HTR-8/SVneo (cell line): ENCODE measurements around the gene HSD17B14.
"Not testable (repeated sequence)": the region's sequence is repeated elsewhere in the genome, so short reads cannot be mapped to it uniquely, and the experiment has no call there.

Source experiments
- DNase-seq: peaks from one replicate; pipeline ENCODE4 v3.0.0; 2011; ENCODE audit warnings: low spot score, mixed read lengths; ENCODE audit not compliant: insufficient read length
- FAIRE-seq: peaks from 2 replicates; lab custom pipeline; 2011; peaks lifted over from hg19 to GRCh38; lab: Jason Lieb, UNC

Gene HSD17B14

DNA sequence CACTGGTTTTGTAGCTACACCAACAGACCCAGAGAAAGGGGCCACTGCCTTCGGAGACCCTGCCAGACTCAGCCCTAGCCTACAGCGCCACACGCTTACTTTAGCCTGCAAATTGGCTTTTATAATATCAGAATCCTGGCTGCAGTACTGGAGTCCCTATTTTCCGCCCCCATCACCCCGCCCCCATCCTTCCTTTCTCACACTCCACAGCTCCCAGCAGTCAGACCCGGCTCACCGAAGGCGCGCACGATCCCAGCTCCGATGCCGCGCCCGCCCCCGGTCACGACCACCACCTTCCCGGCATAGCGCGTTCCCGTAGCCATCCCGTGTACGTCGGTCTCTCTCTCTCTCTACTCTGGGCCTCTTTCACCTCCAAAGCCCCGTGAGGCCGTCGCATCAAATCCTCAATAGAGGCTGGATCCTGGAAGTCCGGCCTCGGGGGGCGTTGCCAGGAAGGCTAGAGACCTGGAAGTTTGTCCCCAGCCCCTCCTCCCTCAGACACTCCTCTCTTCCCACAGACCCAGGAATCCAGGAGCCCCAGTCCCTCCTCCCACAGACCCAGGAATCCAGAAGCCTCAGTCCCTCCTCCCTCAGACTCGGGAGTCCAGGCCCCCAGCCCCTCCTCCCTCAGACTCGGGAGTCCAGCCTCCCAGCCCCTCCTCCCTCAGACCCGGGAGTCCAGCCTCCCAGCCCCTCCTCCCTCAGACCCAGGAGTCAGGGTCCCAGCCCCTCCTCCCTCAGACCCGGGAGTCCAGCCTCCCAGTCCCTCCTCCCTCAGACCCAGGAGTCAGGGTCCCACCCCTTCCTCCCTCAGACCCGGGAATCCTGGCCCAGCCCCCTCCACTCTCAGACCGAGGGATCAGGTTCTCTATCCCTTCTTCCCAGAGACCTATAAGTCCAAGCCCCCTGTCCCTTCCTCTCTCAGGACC is at the start of gene HSD17B14:
HSD17B14 (minus strand) TSS at position 403 of the 929 bp plus-strand sequence; CDS start at position 323, 80 bp downstream.
- DNase-seq = no peak
- no peak for FAIRE-seq

DNA sequence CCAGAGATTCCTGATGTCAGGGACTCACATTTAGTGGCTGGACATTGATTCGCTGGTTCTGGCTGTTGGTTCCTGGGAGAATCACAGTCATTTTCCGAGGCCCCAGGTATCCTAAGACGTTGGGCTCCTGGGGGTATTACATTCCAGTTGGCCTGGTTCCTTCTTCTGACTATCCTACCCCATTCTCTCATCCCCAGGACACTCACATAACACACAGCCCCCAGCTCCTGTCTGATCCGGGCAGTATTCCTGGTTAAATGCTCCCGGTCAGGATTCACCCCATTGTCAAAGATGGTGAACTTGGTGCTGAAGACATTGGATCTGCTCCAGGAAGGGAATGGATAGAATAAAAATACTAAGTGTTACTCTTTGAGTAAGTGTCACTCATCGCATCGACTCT is 47.4 kb upstream of the HSD17B14 start:
- no peak for DNase-seq
- no peak for FAIRE-seq

DNA sequence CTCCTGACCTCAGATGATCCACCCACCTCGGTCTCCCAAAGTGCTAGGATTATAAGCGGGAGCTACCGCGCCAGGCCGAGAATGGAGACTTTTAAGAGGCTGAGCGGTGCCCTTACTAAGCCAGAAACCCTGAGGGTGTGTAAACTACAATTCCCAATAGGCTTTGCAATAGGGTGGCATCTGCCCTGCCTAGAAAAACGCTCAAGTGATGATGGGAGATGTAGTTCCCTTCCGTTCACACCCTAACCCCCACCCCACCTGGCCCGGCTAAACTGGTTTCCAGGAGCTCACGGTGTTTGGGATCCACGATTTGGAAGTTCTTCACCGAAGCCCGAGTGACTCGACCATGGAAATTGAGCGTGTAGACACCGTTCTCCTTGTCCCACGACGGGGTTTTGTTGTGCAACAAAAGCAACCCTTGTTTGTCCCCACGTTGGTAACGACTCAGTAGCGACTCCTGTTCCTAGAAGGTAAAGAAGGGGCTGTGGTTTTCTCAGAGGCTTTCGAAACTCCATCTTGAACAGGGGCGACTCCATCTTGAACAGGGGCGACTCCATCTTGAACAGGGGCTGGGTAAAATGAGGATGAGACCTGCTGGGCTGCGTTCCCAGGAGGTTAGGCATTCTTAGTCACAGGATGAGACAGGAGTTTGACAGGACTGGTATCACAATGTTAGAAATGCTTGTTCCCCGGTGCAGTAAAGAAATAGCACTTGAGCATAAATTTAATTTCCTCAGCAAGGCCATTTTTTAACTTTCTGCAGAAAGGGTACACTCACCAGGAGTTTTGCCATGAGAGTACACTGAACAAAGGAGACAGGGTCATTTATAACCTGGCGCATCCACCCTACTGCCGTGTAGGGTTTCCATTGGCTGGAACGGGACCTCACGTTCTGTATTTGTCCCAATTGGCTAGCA is 45.7 kb upstream of the HSD17B14 start:
- FAIRE-seq (no peak), DNase-seq (no peak)

DNA sequence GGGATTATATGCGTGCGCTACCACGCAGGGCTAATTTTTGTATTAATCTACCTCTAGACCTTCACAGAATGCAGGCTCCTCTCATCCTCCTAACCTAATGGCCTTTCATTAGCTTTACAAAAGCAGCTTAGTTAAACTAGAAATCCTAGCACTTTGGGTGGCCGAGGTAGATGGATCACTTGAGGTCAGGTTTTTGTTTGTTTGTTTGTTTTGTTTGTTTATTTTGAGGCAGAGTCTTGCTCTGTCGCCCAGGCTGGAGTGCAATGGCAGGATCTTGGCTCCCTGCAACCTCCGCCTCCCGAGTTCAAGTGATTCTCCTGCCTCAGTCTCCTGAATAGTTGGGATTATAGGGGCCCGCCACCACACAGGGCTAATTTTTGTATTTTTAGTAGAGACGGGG is 43.4 kb upstream of the HSD17B14 start:
- not testable (repeated sequence) for DNase-seq, FAIRE-seq

DNA sequence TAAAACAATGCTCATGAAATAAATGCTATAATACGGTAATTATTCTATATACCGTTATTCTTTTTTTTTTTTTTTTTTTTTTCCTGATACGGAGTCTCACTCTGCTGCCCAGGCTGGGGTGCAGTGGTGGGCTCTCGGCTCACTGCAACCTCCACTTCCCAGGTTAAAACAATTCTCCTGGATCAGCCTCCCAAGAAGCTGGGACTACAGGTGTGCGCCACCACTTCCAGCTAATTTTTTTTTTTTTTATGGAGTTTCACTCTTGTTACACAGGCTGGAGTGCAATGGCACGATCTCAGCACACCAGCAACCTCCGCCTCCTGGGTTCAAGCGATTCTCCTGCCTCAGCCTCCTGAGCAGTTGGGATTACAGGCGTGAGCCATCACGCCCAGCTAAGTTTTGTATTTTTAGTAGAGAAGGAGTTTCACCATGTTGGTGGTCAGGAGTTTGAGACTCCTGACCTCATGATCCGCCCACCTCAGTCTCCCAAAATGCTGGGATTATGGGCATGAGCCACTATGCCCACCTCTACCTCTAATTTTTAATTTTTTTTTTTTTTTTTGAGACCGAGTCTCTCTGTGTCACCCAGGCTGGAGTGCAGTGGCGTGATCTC is 42.8 kb upstream of the HSD17B14 start:
- no peak for FAIRE-seq
- no peak for DNase-seq

DNA sequence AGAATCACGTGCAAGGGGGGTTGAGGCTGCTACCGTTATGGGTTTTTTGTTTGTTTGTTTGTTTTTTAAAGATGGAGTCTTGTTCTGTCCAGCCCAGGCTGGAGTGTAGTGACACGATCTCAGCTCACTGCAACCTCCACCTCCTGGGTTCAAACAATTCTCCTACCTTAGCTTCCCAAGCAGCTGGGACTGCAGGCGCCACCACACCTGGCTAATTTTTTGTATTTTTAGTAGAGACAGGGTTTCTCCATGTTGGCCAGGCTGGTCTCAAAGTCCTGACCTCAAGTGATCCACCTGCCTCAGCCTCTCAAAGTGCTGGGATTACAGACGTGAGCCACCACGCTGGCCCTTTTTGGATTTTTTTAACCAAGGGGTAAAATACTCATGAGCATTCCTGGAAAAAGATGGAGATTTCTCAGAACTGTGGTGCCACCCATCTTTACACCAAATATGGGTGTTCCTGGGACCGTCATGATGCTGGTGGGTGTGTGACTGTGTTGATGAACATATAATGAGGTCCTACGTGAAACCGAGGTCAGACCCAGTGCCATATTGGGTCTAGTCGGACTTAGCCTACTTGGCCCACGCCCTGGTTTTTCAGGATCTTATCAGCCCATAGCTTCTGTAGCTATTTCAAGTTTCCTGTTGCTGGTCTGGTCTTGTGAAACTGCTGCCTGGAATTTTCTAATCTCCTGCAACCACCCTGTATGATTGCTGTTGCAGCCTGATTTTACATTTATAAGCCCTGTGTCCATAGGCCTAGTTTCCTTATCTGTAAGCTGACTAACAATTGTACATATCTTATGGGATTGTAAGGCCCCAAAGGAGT is 42.1 kb upstream of the HSD17B14 start:
- FAIRE-seq (no peak), DNase-seq (no peak)

DNA sequence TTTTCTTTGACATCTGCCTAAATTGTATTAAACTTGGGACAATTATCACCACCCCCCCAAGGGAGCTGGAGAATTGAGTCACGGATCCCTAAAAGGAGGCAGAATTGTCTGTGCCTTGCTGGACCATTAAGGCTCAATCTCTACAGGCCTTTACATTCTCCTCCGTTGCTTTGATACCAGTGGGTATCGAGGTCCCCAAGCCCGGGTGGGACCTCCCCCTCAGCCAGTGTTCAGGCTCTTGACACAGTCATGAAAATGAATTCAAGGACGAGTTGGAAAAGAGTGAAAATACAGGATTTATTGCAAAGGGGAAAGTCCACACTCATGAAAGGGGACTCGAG is 41.5 kb upstream of the HSD17B14 start:
- FAIRE-seq (no peak), DNase-seq (no peak)

DNA sequence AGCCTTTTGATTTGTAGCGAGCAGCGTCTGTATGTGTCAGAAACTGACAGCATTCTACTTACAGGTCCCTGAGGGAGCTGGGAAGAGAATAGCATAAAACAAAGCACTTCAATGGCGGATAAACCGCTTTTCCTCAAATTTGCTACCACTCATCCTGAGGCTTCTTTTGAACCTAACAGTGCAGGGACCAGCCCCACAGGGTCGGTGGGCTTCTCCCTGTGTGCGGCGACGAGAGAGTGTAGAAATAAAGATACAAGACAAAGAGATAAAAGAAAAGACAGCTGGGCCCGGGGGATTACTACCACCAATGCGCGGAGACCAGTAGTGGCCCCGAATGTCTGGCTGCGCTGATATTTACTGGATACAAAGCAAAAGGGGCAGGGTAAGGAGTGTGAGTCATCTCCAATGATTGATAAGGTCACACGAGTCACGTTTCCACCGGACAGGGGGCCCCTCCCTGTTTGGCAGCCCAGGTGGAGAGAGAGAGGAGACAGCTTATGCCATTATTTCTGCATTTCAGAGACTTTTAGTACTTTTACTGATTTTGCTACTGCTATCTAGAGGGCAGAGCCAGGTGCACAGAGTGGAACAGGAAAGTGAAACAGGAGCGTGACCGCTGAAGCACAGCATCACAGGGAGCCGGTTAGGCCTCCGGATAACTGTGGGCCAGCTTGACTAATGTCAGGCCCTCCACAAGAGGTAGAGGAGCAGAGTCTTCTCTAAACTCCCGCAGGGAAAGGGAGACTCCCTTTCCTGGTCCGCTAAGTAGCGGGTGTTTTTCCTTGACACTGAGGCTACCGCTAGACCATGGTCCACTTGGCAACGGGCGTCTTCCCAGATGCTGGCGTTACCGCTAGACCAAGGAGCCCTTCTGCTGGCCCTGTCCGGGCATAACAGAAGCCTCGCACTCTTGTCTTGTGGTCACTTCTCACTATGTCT is 40.0 kb upstream of the HSD17B14 start:
- FAIRE-seq, DNase-seq: not testable (repeated sequence)

DNA sequence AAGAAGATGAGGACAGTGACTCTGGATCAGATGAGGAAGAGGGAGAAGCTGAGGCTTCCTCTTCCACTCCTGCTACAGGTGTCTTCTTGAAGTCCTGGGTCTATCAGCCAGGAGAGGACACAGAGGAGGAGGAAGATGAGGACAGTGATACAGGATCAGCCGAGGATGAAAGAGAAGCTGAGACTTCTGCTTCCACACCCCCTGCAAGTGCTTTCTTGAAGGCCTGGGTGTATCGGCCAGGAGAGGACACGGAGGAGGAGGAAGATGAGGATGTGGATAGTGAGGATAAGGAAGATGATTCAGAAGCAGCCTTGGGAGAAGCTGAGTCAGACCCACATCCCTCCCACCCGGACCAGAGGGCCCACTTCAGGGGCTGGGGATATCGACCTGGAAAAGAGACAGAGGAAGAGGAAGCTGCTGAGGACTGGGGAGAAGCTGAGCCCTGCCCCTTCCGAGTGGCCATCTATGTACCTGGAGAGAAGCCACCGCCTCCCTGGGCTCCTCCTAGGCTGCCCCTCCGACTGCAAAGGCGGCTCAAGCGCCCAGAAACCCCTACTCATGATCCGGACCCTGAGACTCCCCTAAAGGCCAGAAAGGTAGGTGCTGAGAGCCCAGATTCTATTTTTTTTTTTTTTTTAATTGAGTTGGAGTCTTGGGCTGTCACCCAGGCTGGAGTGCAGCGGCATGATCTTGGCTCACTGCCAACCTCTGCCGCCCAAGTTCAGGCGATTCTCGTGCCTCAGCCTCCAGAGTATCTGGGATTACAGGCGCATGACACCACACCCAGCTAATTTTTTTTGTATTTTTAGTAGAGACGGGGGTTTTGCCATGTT is 38.2 kb upstream of the HSD17B14 start:
- FAIRE-seq (no peak), DNase-seq (no peak)

DNA sequence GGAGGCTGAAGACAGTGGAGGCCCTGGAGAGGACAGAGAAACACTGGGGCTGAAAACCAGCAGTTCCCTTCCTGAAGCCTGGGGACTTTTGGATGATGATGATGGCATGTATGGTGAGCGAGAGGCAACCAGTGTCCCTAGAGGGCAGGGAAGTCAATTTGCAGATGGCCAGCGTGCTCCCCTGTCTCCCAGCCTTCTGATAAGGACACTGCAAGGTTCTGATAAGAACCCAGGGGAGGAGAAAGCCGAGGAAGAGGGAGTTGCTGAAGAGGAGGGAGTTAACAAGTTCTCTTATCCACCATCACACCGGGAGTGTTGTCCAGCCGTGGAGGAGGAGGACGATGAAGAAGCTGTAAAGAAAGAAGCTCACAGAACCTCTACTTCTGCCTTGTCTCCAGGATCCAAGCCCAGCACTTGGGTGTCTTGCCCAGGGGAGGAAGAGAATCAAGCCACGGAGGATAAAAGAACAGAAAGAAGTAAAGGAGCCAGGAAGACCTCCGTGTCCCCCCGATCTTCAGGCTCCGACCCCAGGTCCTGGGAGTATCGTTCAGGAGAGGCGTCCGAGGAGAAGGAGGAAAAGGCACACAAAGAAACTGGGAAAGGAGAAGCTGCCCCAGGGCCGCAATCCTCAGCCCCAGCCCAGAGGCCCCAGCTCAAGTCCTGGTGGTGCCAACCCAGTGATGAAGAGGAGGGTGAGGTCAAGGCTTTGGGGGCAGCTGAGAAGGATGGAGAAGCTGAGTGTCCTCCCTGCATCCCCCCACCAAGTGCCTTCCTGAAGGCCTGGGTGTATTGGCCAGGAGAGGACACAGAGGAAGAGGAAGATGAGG is 37.4 kb upstream of the HSD17B14 start:
- DNase-seq (no peak), FAIRE-seq (no peak)

DNA sequence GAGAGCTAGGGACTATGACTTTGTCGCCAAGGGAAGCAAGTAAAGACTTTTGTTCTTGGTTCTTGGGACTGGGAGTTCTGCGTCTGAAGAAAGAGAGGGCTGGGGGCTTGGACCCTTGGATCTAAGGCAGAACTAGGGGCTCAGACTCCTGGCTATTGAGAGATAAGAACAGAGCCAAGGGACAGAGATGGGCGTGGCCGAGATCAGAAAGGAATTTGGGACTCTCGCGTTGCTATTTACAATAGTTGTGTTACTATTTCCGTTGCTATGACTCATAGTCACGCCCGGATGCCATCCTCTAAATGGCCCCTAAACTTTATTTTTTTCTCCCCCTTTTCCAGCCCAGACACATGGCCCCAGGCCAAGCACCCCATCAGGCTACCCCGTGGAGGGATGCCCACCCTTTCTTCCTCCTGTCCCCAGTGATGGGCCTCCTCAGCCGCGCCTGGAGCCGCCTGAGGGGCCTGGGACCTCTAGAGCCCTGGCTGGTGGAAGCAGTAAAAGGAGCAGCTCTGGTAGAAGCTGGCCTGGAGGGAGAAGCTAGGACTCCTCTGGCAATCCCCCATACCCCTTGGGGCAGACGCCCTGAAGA is 36.7 kb upstream of the HSD17B14 start:
- FAIRE-seq (no peak), DNase-seq (peak; percentile 91)

DNA sequence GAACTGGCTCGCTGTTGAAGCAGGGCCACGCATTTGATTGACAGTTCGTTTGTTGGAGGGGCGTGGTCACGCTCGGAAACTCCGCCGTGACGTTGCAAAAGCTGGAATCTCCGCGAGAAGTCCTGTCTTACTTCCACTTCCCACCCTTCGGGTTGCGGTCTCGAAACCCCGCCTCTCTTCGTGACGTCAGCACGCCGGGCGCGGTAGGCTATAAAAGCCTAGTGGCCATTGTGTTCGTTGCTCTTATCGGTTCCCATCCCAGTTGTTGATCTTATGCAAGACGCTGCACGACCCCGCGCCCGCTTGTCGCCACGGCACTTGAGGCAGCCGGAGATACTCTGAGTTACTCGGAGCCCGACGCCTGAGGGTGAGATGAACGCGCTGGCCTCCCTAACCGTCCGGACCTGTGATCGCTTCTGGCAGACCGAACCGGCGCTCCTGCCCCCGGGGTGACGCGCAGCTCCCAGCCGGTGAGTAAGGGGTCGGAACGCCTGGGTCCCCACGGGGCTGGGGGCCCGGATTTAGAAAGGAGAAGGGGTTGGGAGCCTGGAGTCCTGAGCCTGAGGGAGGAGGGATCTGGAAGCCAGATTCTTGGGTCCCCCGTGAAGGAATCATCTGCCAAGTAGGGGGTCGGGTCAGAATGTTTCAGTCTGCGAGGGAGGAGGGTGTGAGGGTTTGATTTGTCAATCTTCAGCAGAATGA is 36.0 kb upstream of the HSD17B14 start, which contains the start of gene PPP1R15A:
PPP1R15A (plus strand) TSS at position 240 of the 702 bp plus-strand sequence. CDS start 813 bp downstream, outside the sequence.
- FAIRE-seq = peak; percentile 80
- DNase-seq = peak; percentile 96

DNA sequence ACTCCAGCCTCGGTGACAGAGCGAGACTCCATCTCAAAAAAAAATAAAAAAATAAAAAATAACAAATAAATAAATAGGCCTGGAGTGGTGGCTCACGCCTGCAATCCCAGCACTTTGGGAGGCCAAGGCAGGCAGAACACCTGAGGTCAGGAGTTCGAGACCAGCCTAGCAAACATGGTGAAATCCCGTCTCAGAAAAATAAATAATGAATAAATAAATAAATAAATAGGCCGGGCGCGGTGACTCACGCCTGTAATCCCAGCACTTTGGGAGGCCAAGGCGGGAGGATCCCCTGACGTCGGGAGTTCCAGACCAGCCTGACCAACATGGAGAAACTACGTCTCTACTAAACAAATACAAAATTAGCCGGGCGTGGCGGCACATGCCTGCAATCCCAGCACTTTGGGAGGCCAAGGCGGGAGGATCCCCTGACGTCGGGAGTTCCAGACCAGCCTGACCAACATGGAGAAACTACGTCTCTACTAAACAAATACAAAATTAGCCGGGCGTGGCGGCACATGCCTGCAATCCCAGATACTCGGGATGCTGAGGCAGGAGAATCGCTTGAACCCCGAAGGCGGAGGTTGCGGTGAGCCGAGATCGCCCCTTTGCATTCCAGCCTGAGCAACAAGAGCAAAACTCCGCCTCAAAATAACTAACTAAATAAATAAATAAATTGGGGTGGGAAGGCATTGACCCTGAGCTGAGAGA is 35.3 kb upstream of the HSD17B14 start:
- FAIRE-seq, DNase-seq: not testable (repeated sequence)

DNA sequence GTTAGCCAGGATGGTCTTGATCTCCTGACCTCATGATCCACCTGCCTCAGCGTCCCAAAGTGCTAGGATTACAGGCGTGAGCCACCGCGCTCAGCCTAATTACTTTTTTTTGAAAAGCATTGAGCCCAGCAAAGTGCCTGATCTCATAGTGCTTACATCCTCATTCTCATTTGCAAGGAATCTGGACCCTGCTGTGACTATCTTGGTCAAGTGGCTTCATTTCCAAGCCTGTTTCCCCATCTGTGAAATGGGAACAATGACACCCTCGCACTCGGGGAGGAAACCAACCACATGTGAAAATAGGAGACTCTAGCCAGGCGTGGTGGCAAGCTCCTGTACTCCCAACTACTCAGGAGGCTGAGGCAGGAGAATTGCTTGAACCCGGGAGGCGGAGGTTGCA is 33.8 kb upstream of the HSD17B14 start:
- no peak for DNase-seq
- no peak for FAIRE-seq
